ENCODE measurements around the gene CRIP1.

DNA sequence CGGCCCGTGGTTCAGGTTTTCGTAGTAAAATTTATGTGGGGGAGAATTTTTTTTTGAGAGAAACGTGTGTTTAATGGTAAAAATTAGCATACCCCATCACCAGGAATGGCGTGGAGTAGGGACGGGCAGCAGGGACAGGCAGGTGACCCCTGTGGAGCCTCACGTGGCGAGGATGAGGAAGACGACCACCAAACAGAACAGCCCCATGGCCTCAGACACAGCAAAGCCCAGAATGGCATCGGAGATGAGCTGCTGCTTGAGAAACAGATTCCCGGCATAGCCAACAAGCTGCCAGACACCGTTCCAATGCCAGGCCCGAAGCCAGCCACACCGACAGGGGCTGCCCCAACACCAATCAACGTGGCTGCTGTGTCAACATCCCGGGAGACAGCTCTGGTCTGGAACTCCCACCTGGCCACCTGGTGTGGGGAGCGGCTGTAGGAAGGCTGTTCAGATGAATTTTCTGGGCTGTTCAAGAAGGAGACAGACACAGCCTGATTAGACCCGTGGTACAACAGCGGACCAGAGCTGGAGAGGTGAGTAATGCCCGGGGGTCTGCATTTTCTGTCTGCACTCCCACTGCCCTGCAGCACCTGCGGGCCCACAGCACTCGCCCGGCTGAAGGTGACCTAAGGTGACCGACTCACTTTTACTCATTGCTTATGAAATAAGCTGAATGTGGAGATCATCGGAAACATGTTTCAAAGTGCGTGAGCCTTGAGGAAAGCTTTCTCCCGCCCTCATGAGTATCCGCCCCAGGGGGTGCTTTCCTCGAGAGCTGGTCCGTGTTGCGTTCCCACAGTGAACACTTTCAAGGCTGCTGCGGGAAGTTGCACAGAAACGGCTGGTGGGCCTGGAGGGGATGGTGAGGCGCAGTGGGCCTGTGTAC lies 50.2 kb downstream of the CRIP1 start:
- TF ChIP-seq, protein P1, sequence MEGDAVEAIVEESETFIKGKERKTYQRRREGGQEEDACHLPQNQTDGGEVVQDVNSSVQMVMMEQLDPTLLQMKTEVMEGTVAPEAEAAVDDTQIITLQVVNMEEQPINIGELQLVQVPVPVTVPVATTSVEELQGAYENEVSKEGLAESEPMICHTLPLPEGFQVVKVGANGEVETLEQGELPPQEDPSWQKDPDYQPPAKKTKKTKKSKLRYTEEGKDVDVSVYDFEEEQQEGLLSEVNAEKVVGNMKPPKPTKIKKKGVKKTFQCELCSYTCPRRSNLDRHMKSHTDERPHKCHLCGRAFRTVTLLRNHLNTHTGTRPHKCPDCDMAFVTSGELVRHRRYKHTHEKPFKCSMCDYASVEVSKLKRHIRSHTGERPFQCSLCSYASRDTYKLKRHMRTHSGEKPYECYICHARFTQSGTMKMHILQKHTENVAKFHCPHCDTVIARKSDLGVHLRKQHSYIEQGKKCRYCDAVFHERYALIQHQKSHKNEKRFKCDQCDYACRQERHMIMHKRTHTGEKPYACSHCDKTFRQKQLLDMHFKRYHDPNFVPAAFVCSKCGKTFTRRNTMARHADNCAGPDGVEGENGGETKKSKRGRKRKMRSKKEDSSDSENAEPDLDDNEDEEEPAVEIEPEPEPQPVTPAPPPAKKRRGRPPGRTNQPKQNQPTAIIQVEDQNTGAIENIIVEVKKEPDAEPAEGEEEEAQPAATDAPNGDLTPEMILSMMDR (IDR thresholded peaks at IDR 0.05): no peak
- no peak for TF ChIP-seq POLR2A (IDR thresholded peaks at IDR 0.05)

Data from esophagus squamous epithelium (tissue), 4 donors.